Measurements from ENCODE around the gene FNBP1. TPM values are rescaled to one million over a fixed set of nuclear protein-coding genes. Genes with fewer than 3 reads are reported as not detected.

Gene FNBP1
- total and polyA plus RNA-seq, 2 donors (not counting 1 experiment from before 2014, with no cell fraction given), result 42.9 to 318 TPM

DNA sequence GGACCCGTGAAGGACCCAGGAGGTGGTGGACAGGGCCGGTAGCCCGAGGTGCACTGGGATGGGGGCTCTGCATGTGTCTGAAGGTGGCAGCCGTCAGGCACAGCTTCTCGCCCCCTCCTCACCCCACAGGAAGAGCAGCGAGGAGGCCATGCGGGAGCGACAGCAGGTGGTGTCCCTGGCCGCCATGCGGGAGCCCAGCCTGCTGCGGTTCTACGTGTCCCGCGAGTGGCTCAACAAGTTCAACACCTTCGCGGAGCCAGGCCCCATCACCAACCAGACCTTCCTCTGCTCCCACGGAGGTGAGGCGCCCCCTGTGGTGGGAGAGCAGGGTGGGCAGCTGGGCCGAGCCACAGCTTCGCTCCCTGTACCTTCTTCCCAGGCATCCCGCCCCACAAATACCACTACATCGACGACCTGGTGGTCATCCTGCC is 167.8 kb downstream of the FNBP1 start:
- ChIA-PET CTCF (no interaction called here), POLR2A (no interaction called here)
- Histone ChIP-seq H2AFZ (ENCODE audit: insufficient read depth, low read depth, low read length, poor library complexity, severe bottlenecking) (no peak overlapping the region), H3K9ac (ENCODE audit: low read length) (no peak overlapping the region), H3K9me3 (ENCODE audit: control extremely low read depth in 1 of 3, control insufficient read depth in 2 of 3, insufficient read depth in 1 of 3, low read length in 2 of 3) (no peaks in the 10 kb centered on the region), H3K36me3 (replicated peaks in 1 of 2; ENCODE audit: control extremely low read depth in 1 of 2, control insufficient read depth in 1 of 2, extremely low read depth in 1 of 2, insufficient read depth in 2 of 2, low read length in 1 of 2) (peaks cover 0 to 43% of the 10 kb centered on the region in 2 experiments), H3K27ac (ENCODE audit: low read length in 2 of 2) (no peak overlapping the region), H3K4me3 (ENCODE audit: control extremely low read depth in 1 of 5, extremely low read depth in 1 of 5, insufficient read depth in 1 of 5, low read depth in 2 of 5, low read length in 4 of 5) (no peak overlapping the region), H3K79me2 (ENCODE audit: control insufficient read depth, insufficient read depth, low read length) (peaks cover 6% of the 10 kb centered on the region), H3K4me1 (ENCODE audit: control insufficient read depth in 2 of 2, insufficient read depth in 2 of 2, low read length in 2 of 2) (peaks cover 0 to 5% of the 10 kb centered on the region in 2 donors), H3K4me2 (replicated peaks; ENCODE audit: low read depth, low read length, poor library complexity, severe bottlenecking) (no peak overlapping the region), H3K27me3 (replicated peaks in 1 of 4; ENCODE audit: control extremely low read depth in 1 of 4, control insufficient read depth in 3 of 4, insufficient read depth in 4 of 4, low read length in 3 of 4) (no peaks in the 10 kb centered on the region), H4K20me1 (ENCODE audit: control insufficient read depth, insufficient read depth, low read length, poor library complexity, severe bottlenecking) (no peaks in the 10 kb centered on the region)
- Mint-ChIP-seq H3K9me3 (ENCODE audit: insufficient read depth) (no peaks in the 10 kb centered on the region), H3K4me3 (no peak overlapping the region), H3K4me1 (peaks cover 3% of the 10 kb centered on the region), H3K27me3 (no peaks in the 10 kb centered on the region), H3K27ac (no peak overlapping the region)
- ATAC-seq (ENCODE audit: low read depth), result no peak
- no peak for TF ChIP-seq EZH2 (IDR thresholded peaks at IDR 0.05; ENCODE audit: borderline replicate concordance, insufficient read depth, low read depth, low read length, poor library complexity, severe bottlenecking)
- TF ChIP-seq, protein P1, sequence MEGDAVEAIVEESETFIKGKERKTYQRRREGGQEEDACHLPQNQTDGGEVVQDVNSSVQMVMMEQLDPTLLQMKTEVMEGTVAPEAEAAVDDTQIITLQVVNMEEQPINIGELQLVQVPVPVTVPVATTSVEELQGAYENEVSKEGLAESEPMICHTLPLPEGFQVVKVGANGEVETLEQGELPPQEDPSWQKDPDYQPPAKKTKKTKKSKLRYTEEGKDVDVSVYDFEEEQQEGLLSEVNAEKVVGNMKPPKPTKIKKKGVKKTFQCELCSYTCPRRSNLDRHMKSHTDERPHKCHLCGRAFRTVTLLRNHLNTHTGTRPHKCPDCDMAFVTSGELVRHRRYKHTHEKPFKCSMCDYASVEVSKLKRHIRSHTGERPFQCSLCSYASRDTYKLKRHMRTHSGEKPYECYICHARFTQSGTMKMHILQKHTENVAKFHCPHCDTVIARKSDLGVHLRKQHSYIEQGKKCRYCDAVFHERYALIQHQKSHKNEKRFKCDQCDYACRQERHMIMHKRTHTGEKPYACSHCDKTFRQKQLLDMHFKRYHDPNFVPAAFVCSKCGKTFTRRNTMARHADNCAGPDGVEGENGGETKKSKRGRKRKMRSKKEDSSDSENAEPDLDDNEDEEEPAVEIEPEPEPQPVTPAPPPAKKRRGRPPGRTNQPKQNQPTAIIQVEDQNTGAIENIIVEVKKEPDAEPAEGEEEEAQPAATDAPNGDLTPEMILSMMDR (IDR thresholded peaks at IDR 0.05), result no peak
- intact Hi-C loops (cut with micrococcal nuclease), result no loop called here
- 97% methylated on average over 10 of the region's 23 CpGs for WGBS (ENCODE audit: insufficient coverage)
- DNase-seq, result no peak

DNA sequence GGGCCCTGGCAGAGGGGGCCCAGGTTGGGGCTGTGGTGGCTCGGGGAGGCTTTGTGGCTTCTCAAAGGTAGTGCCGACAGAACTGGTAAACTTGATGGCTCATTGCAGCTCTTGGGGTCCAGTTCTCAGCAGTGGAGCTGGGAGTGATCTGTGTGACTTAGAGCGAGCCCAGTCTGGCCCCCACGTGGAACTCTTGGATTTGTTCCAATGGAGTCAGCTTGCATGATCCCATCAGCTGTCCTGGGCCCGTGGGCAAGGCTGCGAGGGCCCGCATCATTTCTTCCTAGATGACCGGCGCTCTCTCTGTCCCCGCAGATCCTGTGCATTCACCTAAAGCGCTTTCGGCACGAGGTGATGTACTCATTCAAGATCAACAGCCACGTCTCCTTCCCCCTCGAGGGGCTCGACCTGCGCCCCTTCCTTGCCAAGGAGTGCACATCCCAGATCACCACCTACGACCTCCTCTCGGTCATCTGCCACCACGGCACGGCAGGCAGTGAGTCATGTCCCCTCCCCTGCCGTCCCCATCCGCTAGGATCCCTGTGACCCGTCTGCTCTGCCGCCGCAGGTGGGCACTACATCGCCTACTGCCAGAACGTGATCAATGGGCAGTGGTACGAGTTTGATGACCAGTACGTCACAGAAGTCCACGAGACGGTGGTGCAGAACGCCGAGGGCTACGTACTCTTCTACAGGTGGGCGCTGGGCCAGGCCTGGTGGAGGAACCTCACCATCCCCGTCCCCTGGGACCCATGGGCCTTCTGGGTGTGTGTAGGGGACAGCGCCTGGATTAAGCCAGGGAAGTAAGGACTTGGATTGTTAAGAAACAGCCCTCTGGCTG is 168.5 kb downstream of the FNBP1 start:
- Histone ChIP-seq H3K9me3 (ENCODE audit: control extremely low read depth in 1 of 3, control insufficient read depth in 2 of 3, insufficient read depth in 1 of 3, low read length in 2 of 3) (no peaks in the 10 kb centered on the region), H3K4me1 (ENCODE audit: control insufficient read depth in 2 of 2, insufficient read depth in 2 of 2, low read length in 2 of 2) (peaks cover 0 to 7% of the 10 kb centered on the region in 2 donors), H3K79me2 (ENCODE audit: control insufficient read depth, insufficient read depth, low read length) (peaks cover 6% of the 10 kb centered on the region), H3K4me2 (replicated peaks; ENCODE audit: low read depth, low read length, poor library complexity, severe bottlenecking) (no peak overlapping the region), H2AFZ (ENCODE audit: insufficient read depth, low read depth, low read length, poor library complexity, severe bottlenecking) (no peak overlapping the region), H3K4me3 (ENCODE audit: control extremely low read depth in 1 of 5, extremely low read depth in 1 of 5, insufficient read depth in 1 of 5, low read depth in 2 of 5, low read length in 4 of 5) (no peak overlapping the region), H3K27me3 (replicated peaks in 1 of 4; ENCODE audit: control extremely low read depth in 1 of 4, control insufficient read depth in 3 of 4, insufficient read depth in 4 of 4, low read length in 3 of 4) (no peaks in the 10 kb centered on the region), H3K9ac (ENCODE audit: low read length) (no peak overlapping the region), H4K20me1 (ENCODE audit: control insufficient read depth, insufficient read depth, low read length, poor library complexity, severe bottlenecking) (no peaks in the 10 kb centered on the region), H3K36me3 (replicated peaks in 1 of 2; ENCODE audit: control extremely low read depth in 1 of 2, control insufficient read depth in 1 of 2, extremely low read depth in 1 of 2, insufficient read depth in 2 of 2, low read length in 1 of 2) (peaks cover 0 to 37% of the 10 kb centered on the region in 2 experiments), H3K27ac (ENCODE audit: low read length in 2 of 2) (no peak overlapping the region)
- peaks cover 3% of the 10 kb centered on the region for H3K4me1 Mint-ChIP-seq
- intact Hi-C loops (cut with micrococcal nuclease), result no loop called here
- WGBS (ENCODE audit: insufficient coverage), result 98% methylated on average over 38 of the region's 38 CpGs
- no peak overlapping the region for H3K27ac Mint-ChIP-seq
- TF ChIP-seq, protein P1 (IDR thresholded peaks at IDR 0.05), result no peak
- TF ChIP-seq EZH2 (IDR thresholded peaks at IDR 0.05; ENCODE audit: borderline replicate concordance, insufficient read depth, low read depth, low read length, poor library complexity, severe bottlenecking), result no peak
- H3K9me3 Mint-ChIP-seq (ENCODE audit: insufficient read depth), result no peaks in the 10 kb centered on the region
- POLR2A ChIA-PET, result no interaction called here
- ATAC-seq (ENCODE audit: low read depth) (no peak), DNase-seq (no peak)
- H3K4me3 Mint-ChIP-seq, result no peak overlapping the region
- CTCF ChIA-PET, result no interaction called here
- H3K27me3 Mint-ChIP-seq, result no peaks in the 10 kb centered on the region

Data from B cell (primary cell).